Osteoblast (primary cell): Measurements from ENCODE around the gene HDAC4. TPM values are rescaled to one million over a fixed set of nuclear protein-coding genes. Genes with fewer than 3 reads are reported as not detected.

Source experiments
- DNase-seq: peaks from one replicate; pipeline ENCODE4 v3.0.0; 2011; ENCODE audit warnings: low spot score, mixed read lengths; ENCODE audit not compliant: insufficient read length; ENCODE audit errors: missing footprints
- H2AFZ ChIP-seq: 2 replicates; pipeline ENCODE4 v1.6.0; 2011; ENCODE audit warnings: mild to moderate bottlenecking, low read length
- H3K27ac ChIP-seq: 2 replicates; pipeline ENCODE4 v1.5.1; 2011; ENCODE audit warnings: mild to moderate bottlenecking, low read depth, low read length, moderate library complexity
- H3K27me3 ChIP-seq: 2 replicates; pipeline ENCODE4 v1.6.0; 2012; ENCODE audit warnings: mild to moderate bottlenecking, control low read depth, inconsistent platforms, low read length, moderate library complexity; ENCODE audit not compliant: insufficient read depth
- H3K36me3 ChIP-seq: 2 replicates; pipeline ENCODE4 v1.5.1; 2011; ENCODE audit warnings: mild to moderate bottlenecking, low read length, control low read depth, moderate library complexity; ENCODE audit not compliant: insufficient read depth
- H3K4me1 ChIP-seq: 2 replicates; pipeline ENCODE4 v1.5.1; 2011; ENCODE audit warnings: mild to moderate bottlenecking, low read length, control low read depth, moderate library complexity; ENCODE audit not compliant: insufficient read depth
- H3K4me2 ChIP-seq: 2 replicates; pipeline ENCODE4 v1.6.0; 2011; ENCODE audit warnings: mild to moderate bottlenecking, low read length; ENCODE audit not compliant: insufficient read depth
- H3K4me3 ChIP-seq: fragments of 200-600 bp; sonication (generic); 3 replicates; pipeline ENCODE4 v1.5.1; 2012; ENCODE audit warnings: mild to moderate bottlenecking, low read length, inconsistent platforms; ENCODE audit not compliant: insufficient read depth
- H3K79me2 ChIP-seq: 2 replicates; pipeline ENCODE4 v1.6.0; 2012; ENCODE audit warnings: mild to moderate bottlenecking, low read length, control low read depth, inconsistent platforms; ENCODE audit not compliant: insufficient read depth
- H3K9me3 ChIP-seq: 2 replicates; pipeline ENCODE4 v1.5.1; 2011; ENCODE audit warnings: low read depth, low read length, control low read depth
- H4K20me1 ChIP-seq: 2 replicates; pipeline ENCODE4 v1.6.0; 2012; ENCODE audit warnings: mild to moderate bottlenecking, low read length, control low read depth; ENCODE audit not compliant: insufficient read depth
- total RNA-seq: library from RNA; depleted of rRNA; stranded (reverse); fragments of >200 nt; gene quantifications from 2 replicates; pipeline ENCODE4 v1.2.3, GENCODE V29; 2012
- TF ChIP-seq, protein P1 (sequence below): IDR thresholded peaks from 2 replicates; pipeline ENCODE4 v1.5.1; 2011; ENCODE audit warnings: mild to moderate bottlenecking, low read depth, low read length, moderate library complexity; ENCODE audit errors: extremely low read depth

HDAC4 gene
- total RNA-seq, 1 donor = 30.8 TPM

DNA sequence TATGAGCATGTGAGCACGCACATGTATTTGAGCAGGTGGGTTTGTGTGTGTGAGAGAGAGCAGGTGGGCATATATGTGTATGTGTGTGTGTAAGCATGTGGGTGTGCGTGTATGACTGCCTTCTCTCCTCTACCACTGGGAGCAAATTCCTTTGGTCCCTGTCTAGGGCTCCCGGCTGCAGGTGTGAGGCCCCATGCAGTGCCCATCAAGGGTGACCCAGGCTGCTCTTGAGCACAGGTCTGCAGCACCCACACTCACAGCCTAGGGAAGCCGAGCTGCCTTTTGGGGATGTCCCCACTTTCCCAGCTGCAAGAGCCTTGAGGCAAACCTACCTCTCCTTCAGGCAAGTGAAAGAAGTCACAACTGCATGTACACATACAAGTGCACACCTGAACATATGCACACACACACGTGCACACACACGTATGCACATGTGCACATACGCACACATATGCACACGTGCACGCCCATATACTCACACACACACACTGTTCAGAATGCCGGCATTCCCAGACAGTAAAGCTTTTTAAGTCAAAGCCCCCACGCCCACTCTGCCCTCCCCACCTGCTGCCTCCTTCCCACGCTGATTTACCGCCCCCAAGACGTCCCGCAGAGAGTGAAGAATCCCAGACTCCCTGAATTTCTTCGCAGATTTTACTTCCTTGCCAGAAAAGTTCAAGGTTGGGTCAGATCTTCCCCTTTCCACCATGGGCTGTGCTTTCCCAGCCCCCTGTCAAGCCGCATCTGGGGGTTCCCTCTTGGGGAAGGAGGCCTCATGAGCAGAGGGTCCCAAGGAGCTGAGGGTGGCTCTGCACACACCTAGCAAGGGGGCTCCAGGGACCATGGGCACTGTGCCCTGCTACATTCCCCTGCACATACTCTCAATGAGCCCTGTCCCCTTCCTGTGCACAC lies 382.3 kb downstream of the HDAC4 start:
- no peaks in the 10 kb centered on the region for H3K79me2 ChIP-seq
- no peaks in the 10 kb centered on the region for H4K20me1 ChIP-seq
- DNase-seq = peak; percentile 73
- TF ChIP-seq, protein P1, sequence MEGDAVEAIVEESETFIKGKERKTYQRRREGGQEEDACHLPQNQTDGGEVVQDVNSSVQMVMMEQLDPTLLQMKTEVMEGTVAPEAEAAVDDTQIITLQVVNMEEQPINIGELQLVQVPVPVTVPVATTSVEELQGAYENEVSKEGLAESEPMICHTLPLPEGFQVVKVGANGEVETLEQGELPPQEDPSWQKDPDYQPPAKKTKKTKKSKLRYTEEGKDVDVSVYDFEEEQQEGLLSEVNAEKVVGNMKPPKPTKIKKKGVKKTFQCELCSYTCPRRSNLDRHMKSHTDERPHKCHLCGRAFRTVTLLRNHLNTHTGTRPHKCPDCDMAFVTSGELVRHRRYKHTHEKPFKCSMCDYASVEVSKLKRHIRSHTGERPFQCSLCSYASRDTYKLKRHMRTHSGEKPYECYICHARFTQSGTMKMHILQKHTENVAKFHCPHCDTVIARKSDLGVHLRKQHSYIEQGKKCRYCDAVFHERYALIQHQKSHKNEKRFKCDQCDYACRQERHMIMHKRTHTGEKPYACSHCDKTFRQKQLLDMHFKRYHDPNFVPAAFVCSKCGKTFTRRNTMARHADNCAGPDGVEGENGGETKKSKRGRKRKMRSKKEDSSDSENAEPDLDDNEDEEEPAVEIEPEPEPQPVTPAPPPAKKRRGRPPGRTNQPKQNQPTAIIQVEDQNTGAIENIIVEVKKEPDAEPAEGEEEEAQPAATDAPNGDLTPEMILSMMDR = no peak
- no peak overlapping the region for H3K27ac ChIP-seq
- H3K9me3 ChIP-seq = no peaks in the 10 kb centered on the region
- H3K4me2 ChIP-seq = no peak overlapping the region
- H3K27me3 ChIP-seq = peaks cover 6% of the 10 kb centered on the region
- H3K4me1 ChIP-seq = no peaks in the 10 kb centered on the region
- H2AFZ ChIP-seq = no peak overlapping the region
- H3K4me3 ChIP-seq = no peak overlapping the region
- H3K36me3 ChIP-seq = no peaks in the 10 kb centered on the region

DNA sequence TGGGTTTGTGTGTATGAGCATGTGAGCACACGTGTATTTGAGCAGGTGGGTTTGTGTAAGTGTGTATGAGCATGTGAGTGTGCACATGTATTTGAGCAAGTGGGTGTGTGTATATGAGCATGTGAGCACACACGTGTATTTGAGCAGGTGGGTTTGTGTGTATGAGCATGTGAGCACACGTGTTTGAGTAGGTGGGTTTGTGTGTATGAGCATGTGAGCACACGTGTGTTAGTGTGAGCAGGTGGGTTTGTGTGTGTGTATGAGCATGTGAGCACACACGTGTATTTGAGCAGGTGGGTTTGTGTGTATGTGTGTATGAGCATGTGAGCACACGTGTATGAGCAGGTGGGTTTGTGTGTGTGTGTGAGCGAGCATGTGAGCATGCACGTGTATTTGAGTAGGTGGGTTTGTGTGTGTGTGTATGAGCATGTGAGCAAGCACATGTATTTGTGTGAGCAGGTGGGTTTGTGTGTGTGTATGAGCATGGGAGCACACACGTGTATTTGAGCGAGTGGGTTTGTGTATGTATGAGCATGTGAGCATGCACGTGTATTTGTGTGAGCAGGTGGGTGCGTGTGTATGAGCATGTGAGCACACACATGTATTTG lies 383.2 kb downstream of the HDAC4 start:
- Histone ChIP-seq H2AFZ (no peak overlapping the region), H3K4me1 (no peaks in the 10 kb centered on the region), H3K79me2 (no peaks in the 10 kb centered on the region), H3K27ac (no peak overlapping the region), H3K36me3 (no peaks in the 10 kb centered on the region), H3K4me3 (no peak overlapping the region), H3K9me3 (no peaks in the 10 kb centered on the region), H3K4me2 (no peak overlapping the region), H4K20me1 (no peaks in the 10 kb centered on the region), H3K27me3 (peaks cover 6% of the 10 kb centered on the region)
- TF ChIP-seq, protein P1 = no peak
- peak; percentile 30 for DNase-seq

DNA sequence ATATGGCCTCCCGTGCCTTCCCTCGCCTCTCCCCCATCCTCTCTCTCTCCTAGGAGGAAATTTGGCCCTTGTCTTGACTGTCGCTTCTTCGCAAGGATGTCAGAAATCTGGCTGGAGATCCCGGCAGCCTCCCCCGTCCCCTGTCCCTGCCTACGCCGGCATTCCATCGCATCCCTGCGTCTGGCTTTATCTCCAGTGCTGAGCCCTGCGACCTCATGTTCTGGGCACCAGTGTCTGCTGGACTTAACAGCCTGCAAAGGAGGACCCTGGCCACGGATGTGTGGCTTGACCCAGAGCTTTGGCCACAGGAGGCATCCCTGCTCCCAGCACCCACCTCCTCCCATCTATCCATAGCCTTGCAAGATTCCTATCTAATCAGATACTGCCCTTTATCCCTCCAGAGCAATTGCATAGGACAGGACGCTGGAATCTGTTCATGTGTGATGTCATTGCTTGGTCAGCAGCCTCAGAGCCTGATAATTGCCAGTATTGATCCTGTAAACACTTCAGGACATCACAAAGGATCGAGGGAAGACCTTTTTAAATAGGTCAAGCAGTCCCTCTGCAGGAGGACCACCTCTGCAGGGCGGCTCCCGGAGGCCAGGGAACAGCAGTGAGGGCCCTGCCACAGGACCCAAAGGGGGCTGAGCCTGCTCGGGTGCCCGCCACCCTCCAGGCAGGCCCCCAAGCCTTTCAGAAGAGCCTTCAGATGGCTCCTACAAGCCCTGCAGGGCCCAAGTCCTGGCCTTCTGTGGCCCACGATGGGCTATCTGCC lies 384.7 kb downstream of the HDAC4 start:
- no peaks in the 10 kb centered on the region for H3K36me3 ChIP-seq
- H3K79me2 ChIP-seq = no peaks in the 10 kb centered on the region
- TF ChIP-seq, protein P1 = no peak
- H3K27me3 ChIP-seq = peaks cover 6% of the 10 kb centered on the region
- H3K27ac ChIP-seq = no peak overlapping the region
- H3K9me3 ChIP-seq = no peaks in the 10 kb centered on the region
- H4K20me1 ChIP-seq = no peaks in the 10 kb centered on the region
- no peak overlapping the region for H3K4me3 ChIP-seq
- DNase-seq = peak; percentile 52
- H3K4me1 ChIP-seq = no peaks in the 10 kb centered on the region
- no peak overlapping the region for H2AFZ ChIP-seq
- H3K4me2 ChIP-seq = no peak overlapping the region
